22Rv1 (cell line): ENCODE measurements around the gene YAP1.
"Not testable (repeated sequence)": the region's sequence is repeated elsewhere in the genome, so short reads cannot be mapped to it uniquely, and the experiment has no call there.

Experiments used
- H3K27ac ChIP-seq: fragments of 450-650 bp; 2 replicates; pipeline ENCODE4 v1.5.1; 2017
- ZFX ChIP-seq: fragments of 450-650 bp; IDR thresholded peaks from 2 replicates; pipeline ENCODE4 v1.6.1; 2017; ENCODE audit warnings: antibody characterized with exemption, borderline replicate concordance
- TF ChIP-seq, protein P1 (sequence below): fragments of 450-650 bp; IDR thresholded peaks from 2 replicates; pipeline ENCODE4 v1.5.1; 2017; ENCODE audit warnings: mild to moderate bottlenecking

The YAP1 gene

GRCh38 chr11:102197670-102198139 lies 87.5 kb downstream of the YAP1 start:
- TF ChIP-seq, protein P1, sequence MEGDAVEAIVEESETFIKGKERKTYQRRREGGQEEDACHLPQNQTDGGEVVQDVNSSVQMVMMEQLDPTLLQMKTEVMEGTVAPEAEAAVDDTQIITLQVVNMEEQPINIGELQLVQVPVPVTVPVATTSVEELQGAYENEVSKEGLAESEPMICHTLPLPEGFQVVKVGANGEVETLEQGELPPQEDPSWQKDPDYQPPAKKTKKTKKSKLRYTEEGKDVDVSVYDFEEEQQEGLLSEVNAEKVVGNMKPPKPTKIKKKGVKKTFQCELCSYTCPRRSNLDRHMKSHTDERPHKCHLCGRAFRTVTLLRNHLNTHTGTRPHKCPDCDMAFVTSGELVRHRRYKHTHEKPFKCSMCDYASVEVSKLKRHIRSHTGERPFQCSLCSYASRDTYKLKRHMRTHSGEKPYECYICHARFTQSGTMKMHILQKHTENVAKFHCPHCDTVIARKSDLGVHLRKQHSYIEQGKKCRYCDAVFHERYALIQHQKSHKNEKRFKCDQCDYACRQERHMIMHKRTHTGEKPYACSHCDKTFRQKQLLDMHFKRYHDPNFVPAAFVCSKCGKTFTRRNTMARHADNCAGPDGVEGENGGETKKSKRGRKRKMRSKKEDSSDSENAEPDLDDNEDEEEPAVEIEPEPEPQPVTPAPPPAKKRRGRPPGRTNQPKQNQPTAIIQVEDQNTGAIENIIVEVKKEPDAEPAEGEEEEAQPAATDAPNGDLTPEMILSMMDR: no peak
- TF ChIP-seq ZFX: no peak
- H3K27ac ChIP-seq: no peak overlapping the region

- TF ChIP-seq, protein P1: no peak
- TF ChIP-seq ZFX: no peak
- H3K27ac ChIP-seq: no peak overlapping the region
Measured at GRCh38 chr11:102199673-102200072, 89.4 kb downstream of the YAP1 start.

- H3K27ac ChIP-seq: not testable (repeated sequence)
Measured at GRCh38 chr11:102200325-102200724, 90.1 kb downstream of the YAP1 start.

GRCh38 chr11:102201776-102202175 lies 91.5 kb downstream of the YAP1 start:
- H3K27ac ChIP-seq: no peak overlapping the region
- TF ChIP-seq, protein P1: no peak
- TF ChIP-seq ZFX: no peak

DNA sequence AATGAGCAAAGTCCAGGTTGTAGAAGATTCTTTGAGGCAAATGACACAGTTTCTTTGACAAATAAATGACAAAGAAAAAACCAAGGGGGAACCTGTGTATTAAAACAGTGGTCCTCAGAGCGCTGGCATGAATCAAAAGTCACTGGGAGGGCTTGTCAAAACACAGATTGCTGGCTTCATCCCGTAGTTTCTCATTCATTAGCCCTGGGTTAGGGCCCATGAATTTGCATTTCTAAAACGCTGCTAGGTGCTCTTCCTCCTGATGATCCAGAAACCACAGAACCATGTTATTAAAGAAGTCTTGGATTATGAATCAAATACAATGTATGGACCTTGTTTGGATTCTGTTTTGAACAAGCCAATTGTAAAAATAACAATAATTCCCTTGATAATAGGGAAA lies 92.7 kb downstream of the YAP1 start:
- no peak overlapping the region for H3K27ac ChIP-seq
- TF ChIP-seq ZFX: no peak
- TF ChIP-seq, protein P1: no peak

DNA sequence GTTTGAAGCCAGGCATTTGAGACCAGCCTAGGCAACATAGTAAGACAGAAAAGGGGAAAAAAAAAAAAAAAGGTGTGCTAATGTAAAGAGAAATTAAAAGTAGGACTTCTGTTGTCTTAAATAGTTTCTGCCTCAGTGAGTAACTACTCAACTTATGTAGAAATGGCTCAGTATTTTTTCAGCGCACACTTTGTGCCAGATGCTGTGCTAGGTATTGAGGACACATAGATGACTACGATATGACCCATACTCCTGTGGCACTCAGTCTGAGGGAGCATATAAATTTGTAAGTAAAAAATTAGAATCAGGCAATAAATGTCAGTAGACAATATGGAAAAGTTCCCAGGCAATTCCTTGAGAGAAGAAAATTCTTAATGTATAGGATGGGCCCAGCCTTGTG lies 93.9 kb downstream of the YAP1 start:
- no peak for TF ChIP-seq ZFX
- TF ChIP-seq, protein P1: no peak
- H3K27ac ChIP-seq: no peak overlapping the region

- no peak overlapping the region for H3K27ac ChIP-seq
- TF ChIP-seq, protein P1: no peak
Measured at GRCh38 chr11:102205805-102206204, 95.6 kb downstream of the YAP1 start.

DNA sequence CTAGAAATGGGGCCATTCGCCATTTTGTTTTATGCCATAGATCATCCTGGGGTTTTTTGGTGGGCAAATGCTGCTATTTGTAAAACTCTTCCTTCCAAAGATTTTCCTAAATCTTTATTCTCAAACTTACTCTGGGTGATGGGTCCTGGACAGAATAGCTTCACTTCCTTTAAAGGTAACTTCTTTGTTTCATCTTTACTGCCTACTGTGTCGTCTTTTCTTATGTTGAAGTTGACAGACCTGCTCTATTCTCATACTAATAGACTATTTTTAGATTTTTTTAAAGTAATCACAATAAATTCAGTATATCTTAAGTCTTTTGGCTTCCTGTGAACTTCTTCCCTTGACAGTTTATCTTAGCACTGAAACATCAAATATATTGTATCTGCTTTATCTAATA lies 98.6 kb downstream of the YAP1 start:
- H3K27ac ChIP-seq: no peak overlapping the region
- no peak for TF ChIP-seq ZFX
- TF ChIP-seq, protein P1: no peak
